GM06990 (cell line): ENCODE results near the gene DSP.
A peak's percentile ranks its signal among the peaks of the same experiment; 100 is the strongest.

Experiments used
- DNase-seq: peaks from one replicate; pipeline ENCODE4 v3.0.0-alpha.2; 2011; ENCODE audit not compliant: insufficient read length; ENCODE audit errors: extremely low read depth
- H3K27me3 ChIP-seq: replicated peaks from 2 replicates; pipeline ENCODE4 v1.6.0; 2011; ENCODE audit warnings: low read length; ENCODE audit not compliant: control insufficient read depth, insufficient read depth
- H3K36me3 ChIP-seq: 2 replicates; pipeline ENCODE4 v1.5.1; 2011; ENCODE audit warnings: low read length; ENCODE audit not compliant: control insufficient read depth, insufficient read depth
- H3K4me3 ChIP-seq: replicated peaks from 2 replicates; pipeline ENCODE4 v1.5.1; 2011; ENCODE audit warnings: low read depth, mild to moderate bottlenecking, control low read depth, low read length
- TF ChIP-seq, protein P1 (sequence below): IDR thresholded peaks from 2 replicates; pipeline ENCODE4 v1.5.1; 2011; ENCODE audit warnings: low read length, control low read depth, mild to moderate bottlenecking, inconsistent platforms; ENCODE audit not compliant: insufficient read depth, poor library complexity, severe bottlenecking

Gene DSP, protein sequence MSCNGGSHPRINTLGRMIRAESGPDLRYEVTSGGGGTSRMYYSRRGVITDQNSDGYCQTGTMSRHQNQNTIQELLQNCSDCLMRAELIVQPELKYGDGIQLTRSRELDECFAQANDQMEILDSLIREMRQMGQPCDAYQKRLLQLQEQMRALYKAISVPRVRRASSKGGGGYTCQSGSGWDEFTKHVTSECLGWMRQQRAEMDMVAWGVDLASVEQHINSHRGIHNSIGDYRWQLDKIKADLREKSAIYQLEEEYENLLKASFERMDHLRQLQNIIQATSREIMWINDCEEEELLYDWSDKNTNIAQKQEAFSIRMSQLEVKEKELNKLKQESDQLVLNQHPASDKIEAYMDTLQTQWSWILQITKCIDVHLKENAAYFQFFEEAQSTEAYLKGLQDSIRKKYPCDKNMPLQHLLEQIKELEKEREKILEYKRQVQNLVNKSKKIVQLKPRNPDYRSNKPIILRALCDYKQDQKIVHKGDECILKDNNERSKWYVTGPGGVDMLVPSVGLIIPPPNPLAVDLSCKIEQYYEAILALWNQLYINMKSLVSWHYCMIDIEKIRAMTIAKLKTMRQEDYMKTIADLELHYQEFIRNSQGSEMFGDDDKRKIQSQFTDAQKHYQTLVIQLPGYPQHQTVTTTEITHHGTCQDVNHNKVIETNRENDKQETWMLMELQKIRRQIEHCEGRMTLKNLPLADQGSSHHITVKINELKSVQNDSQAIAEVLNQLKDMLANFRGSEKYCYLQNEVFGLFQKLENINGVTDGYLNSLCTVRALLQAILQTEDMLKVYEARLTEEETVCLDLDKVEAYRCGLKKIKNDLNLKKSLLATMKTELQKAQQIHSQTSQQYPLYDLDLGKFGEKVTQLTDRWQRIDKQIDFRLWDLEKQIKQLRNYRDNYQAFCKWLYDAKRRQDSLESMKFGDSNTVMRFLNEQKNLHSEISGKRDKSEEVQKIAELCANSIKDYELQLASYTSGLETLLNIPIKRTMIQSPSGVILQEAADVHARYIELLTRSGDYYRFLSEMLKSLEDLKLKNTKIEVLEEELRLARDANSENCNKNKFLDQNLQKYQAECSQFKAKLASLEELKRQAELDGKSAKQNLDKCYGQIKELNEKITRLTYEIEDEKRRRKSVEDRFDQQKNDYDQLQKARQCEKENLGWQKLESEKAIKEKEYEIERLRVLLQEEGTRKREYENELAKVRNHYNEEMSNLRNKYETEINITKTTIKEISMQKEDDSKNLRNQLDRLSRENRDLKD (N-terminal part only)

DNA sequence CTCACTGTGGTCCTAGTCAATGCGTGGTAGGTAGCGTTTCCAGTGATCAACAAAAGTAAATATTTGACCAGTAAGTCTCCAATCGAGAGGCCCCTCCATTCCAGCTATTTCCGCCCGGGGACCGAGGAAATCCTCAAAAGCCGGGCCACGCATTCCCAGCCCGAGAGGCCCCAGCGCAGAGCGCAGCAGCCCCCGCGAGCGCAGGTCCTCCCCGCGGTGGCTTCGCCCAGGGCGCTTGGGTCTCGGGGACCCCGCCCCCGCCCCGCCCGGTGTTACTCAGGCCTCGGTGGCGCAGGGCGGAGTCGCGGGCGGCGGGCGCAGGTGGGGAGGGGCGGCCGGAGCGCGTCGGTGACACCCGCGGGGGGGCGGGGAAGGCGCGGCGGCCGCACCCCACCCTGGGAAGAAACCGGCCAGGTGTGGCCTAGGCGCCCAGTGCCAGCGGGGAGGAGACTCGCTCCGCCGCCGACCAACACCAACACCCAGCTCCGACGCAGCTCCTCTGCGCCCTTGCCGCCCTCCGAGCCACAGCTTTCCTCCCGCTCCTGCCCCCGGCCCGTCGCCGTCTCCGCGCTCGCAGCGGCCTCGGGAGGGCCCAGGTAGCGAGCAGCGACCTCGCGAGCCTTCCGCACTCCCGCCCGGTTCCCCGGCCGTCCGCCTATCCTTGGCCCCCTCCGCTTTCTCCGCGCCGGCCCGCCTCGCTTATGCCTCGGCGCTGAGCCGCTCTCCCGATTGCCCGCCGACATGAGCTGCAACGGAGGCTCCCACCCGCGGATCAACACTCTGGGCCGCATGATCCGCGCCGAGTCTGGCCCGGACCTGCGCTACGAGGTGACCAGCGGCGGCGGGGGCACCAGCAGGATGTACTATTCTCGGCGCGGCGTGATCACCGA is at the start of gene DSP:
Gene DSP, plus strand, starts transcription at position 497 of the 890 bp plus-strand sequence. Its CDS starts 245 bp downstream, at position 742.
- no peaks in the 10 kb centered on the region; the same call in 1 of the 2 replicates for H3K27me3 ChIP-seq

DNA sequence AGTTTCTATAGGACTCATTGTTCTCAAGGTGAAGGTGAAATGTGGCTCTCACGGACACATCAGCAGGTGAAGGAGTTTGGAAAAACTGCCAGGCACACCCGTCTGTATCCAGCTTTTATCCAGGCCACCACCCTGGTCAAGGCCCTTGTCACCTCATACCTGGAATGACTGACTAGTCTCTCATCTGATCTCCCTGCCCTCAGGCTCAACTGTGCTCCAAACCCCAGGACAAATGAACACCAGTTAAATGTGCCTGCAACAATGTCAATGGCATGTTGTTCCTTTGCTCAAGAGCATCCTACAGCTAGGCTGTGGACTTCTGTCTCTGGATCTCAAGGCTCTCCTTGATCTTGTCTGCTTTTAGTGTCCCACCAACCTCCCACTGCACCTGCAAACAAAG is 47.6 kb upstream of the DSP start:
- Histone ChIP-seq H3K4me3 (no peak overlapping the region), H3K36me3 (no peaks in the 10 kb centered on the region), H3K27me3 (no peaks in the 10 kb centered on the region)
- TF ChIP-seq, protein P1, sequence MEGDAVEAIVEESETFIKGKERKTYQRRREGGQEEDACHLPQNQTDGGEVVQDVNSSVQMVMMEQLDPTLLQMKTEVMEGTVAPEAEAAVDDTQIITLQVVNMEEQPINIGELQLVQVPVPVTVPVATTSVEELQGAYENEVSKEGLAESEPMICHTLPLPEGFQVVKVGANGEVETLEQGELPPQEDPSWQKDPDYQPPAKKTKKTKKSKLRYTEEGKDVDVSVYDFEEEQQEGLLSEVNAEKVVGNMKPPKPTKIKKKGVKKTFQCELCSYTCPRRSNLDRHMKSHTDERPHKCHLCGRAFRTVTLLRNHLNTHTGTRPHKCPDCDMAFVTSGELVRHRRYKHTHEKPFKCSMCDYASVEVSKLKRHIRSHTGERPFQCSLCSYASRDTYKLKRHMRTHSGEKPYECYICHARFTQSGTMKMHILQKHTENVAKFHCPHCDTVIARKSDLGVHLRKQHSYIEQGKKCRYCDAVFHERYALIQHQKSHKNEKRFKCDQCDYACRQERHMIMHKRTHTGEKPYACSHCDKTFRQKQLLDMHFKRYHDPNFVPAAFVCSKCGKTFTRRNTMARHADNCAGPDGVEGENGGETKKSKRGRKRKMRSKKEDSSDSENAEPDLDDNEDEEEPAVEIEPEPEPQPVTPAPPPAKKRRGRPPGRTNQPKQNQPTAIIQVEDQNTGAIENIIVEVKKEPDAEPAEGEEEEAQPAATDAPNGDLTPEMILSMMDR, result no peak
- no peak for DNase-seq

More for the DNA sequence above, at the start of gene DSP:
- no peaks in the 10 kb centered on the region for H3K36me3 ChIP-seq
- peak within 1 kb of the TSS; percentile 49 for H3K4me3 ChIP-seq
- DNase-seq, result peak; percentile 37
- TF ChIP-seq, protein P1, result no peak

DNA sequence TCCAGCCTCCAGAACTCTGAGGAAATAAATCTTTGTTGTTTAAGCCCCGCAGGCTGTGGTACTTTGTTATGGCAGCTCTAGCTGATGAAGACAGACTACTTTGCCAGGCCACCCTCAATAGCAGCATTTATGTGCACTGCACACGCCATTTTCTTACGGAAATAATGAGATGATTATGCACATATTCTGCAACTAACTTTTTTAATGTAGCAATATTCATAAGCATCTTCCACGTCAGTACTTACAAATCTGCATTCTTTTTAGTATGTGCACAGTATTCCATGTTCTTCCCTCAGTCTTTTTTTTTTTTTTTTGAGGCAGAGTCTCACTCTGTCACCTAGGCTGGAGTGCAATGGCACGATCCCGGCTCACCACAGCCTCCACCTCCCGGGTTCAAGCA is 46.8 kb upstream of the DSP start:
- TF ChIP-seq, protein P1, result no peak
- DNase-seq, result no peak
- Histone ChIP-seq H3K36me3 (no peaks in the 10 kb centered on the region), H3K4me3 (no peak overlapping the region), H3K27me3 (no peaks in the 10 kb centered on the region)

DNA sequence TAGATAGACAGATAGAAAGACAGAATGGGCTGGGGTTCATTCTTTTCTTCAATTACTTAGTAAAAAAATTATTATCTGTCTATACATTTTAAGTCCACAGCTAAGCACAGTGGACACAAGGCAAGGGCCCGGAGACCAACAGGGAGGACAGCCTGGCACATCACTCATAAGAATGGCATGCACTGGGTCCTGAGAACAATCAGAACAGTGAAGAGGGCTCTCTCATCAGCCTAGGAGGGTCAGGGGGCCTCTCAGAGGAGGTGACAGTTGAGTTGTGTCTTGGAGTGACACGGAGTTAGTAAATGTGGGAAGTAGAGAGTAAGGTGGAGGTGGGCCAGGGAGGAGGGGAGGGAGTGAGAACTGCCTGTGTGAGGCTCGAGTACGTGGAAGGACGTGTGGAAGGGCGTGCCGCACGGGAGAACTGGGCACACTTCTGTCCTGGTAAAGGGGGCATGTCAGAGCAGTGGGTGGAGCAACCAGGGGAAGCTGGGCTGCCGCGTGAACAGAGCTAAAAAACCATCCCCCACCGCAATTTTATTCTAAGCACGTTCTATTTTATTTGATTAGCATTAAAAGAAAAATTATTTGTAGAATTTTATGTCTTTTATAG is 45.1 kb upstream of the DSP start:
- TF ChIP-seq, protein P1, result no peak
- no peak for DNase-seq
- H3K4me3 ChIP-seq, result no peak overlapping the region
- H3K36me3 ChIP-seq, result no peaks in the 10 kb centered on the region
- no peaks in the 10 kb centered on the region for H3K27me3 ChIP-seq
